ENCODE results near the gene BMPR1A.

BMPR1A gene

GRCh38 chr10:86940677-86941076, 184.3 kb downstream of the BMPR1A start:
- DNase-seq (ENCODE audit: extremely low read depth, low read depth), result no peak
- TF ChIP-seq CTCF (IDR thresholded peaks at IDR 0.05; ENCODE audit: low read depth, low read length), result no peak

GRCh38 chr10:86941426-86941825, 185.0 kb downstream of the BMPR1A start:
- no peak for DNase-seq (ENCODE audit: extremely low read depth, low read depth)
- TF ChIP-seq CTCF (IDR thresholded peaks at IDR 0.05; ENCODE audit: low read depth, low read length), result no peak

- DNase-seq (ENCODE audit: extremely low read depth, low read depth), result no peak
- TF ChIP-seq CTCF (IDR thresholded peaks at IDR 0.05; ENCODE audit: low read depth, low read length), result no peak
Observed at GRCh38 chr10:86941991-86942421, 185.6 kb downstream of the BMPR1A start.

GRCh38 chr10:86942441-86943315, 186.3 kb downstream of the BMPR1A start:
- no peak for DNase-seq (ENCODE audit: extremely low read depth, low read depth)
- no peak for TF ChIP-seq CTCF (IDR thresholded peaks at IDR 0.05; ENCODE audit: low read depth, low read length)

- TF ChIP-seq CTCF (IDR thresholded peaks at IDR 0.05; ENCODE audit: low read depth, low read length), result no peak
- DNase-seq (ENCODE audit: extremely low read depth, low read depth), result no peak
Observed at GRCh38 chr10:86943316-86944030, 187.1 kb downstream of the BMPR1A start.

GRCh38 chr10:86944031-86944419, 187.6 kb downstream of the BMPR1A start:
- DNase-seq (ENCODE audit: extremely low read depth, low read depth), result no peak
- no peak for TF ChIP-seq CTCF (IDR thresholded peaks at IDR 0.05; ENCODE audit: low read depth, low read length)

GRCh38 chr10:86944471-86944870, 188.1 kb downstream of the BMPR1A start:
- no peak for TF ChIP-seq CTCF (IDR thresholded peaks at IDR 0.05; ENCODE audit: low read depth, low read length)
- DNase-seq (ENCODE audit: extremely low read depth, low read depth), result no peak
